ENCODE results near the gene ZNF345.

Gene ZNF345

DNA sequence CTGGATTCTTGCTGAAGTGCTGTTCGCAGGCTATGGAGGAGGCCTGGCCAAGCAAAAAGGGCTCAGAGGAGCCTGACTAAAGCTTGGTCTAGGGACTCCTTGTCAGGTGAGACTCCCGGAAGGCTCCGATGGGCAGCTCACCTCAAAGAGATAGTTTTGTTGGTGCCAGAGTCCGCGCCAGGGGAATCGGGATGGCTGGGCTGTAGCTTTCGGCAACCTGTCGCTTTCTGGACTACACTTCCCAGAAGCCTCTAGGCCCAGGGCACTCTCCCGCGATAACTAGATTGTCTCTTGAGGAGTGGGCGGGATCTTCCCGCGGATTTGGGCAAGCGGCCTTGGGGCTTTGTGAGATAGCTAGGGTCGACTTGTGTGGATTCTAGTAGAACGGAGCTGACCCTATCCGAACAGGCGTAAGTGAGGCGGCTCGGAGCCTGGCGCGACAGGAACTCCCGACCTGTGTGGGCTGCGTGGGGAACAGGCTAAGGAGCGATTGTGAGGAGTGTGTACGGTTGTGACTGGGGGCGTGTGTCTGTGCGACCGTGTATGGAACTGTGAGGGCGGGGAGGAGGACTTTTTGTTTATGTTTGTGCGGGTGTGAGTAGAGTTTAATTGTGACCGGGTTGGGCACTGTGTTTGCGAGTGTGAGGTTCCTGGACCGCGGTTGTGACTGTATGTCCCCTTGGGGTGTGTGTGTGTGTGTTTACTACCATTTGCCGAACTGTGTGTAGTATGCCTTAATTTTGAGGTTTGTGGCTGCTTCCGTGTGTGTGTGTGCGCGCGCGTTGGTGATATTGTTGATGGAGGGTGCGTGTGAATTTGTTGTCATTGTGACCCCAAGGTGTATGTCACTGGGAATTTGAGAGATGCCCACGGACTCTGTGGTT is at the start of gene ZNF345:
TSS of gene ZNF345 (plus strand) at position 318 of the 884 bp plus-strand sequence. CDS start 25,955 bp downstream, outside the sequence.
- Histone ChIP-seq H3K9me3 (ENCODE audit: control insufficient read depth in 1 of 2, low read length in 2 of 2) (peaks cover 4 to 13% of the 10 kb centered on the region in 2 donors), H3K27ac (ENCODE audit: low read depth, low read length) (peak within 1 kb of the TSS; percentile 71), H3K9ac (ENCODE audit: low read depth in 1 of 2, low read length in 2 of 2) (peak within 1 kb of the TSS; percentile 75 to 94), H3K4me1 (ENCODE audit: control insufficient read depth in 1 of 2, insufficient read depth in 2 of 2, low read length in 2 of 2) (peaks cover 15 to 16% of the 10 kb centered on the region in 2 donors), H3K4me3 (ENCODE audit: low read depth in 1 of 2, low read length in 2 of 2) (peak within 1 kb of the TSS; percentile 99 to 100), H3K36me3 (ENCODE audit: control insufficient read depth in 1 of 2, insufficient read depth in 2 of 2, low read length in 2 of 2) (peaks cover 5 to 11% of the 10 kb centered on the region in 2 donors), H3K27me3 (ENCODE audit: control insufficient read depth in 1 of 2, insufficient read depth in 2 of 2, low read length in 2 of 2) (no peaks in the 10 kb centered on the region)

- Histone ChIP-seq H3K9me3 (ENCODE audit: control insufficient read depth in 1 of 2, low read length in 2 of 2) (peaks cover 47 to 63% of the 10 kb centered on the region in 2 donors), H3K27ac (ENCODE audit: low read depth, low read length) (no peak overlapping the region), H3K36me3 (ENCODE audit: control insufficient read depth in 1 of 2, insufficient read depth in 2 of 2, low read length in 2 of 2) (peaks cover 4 to 21% of the 10 kb centered on the region in 2 donors), H3K4me3 (ENCODE audit: low read depth in 1 of 2, low read length in 2 of 2) (no peak overlapping the region), H3K9ac (ENCODE audit: low read depth in 1 of 2, low read length in 2 of 2) (no peak overlapping the region), H3K27me3 (ENCODE audit: control insufficient read depth in 1 of 2, insufficient read depth in 2 of 2, low read length in 2 of 2) (no peaks in the 10 kb centered on the region), H3K4me1 (ENCODE audit: control insufficient read depth in 1 of 2, insufficient read depth in 2 of 2, low read length in 2 of 2) (no peaks in the 10 kb centered on the region)
These were observed 45.3 kb upstream of the ZNF345 start for GRCh38 chr19:36805364-36805763.

DNA sequence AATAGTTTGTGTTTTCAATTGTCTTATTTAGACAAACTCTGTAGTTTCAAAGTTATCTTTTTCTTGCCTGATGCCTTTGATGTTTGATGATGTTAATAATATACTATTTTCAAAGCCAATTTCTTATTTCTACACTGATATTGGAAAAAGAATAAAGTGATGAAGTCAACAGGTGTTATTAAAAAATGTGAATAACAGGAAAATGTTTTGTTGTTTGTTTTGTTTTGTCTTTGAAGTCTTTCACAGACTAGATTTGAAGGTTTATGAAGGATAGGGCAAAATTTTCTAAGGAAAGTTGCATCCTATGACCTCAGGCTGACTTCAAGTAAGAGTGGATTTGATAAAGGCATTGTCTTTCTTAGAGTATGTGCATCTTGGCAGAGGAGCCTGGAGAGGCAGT is 43.6 kb upstream of the ZNF345 start:
- peaks cover 62 to 74% of the 10 kb centered on the region in 2 donors for H3K9me3 ChIP-seq (ENCODE audit: control insufficient read depth in 1 of 2, low read length in 2 of 2)
- peaks cover 4 to 17% of the 10 kb centered on the region in 2 donors for H3K36me3 ChIP-seq (ENCODE audit: control insufficient read depth in 1 of 2, insufficient read depth in 2 of 2, low read length in 2 of 2)

DNA sequence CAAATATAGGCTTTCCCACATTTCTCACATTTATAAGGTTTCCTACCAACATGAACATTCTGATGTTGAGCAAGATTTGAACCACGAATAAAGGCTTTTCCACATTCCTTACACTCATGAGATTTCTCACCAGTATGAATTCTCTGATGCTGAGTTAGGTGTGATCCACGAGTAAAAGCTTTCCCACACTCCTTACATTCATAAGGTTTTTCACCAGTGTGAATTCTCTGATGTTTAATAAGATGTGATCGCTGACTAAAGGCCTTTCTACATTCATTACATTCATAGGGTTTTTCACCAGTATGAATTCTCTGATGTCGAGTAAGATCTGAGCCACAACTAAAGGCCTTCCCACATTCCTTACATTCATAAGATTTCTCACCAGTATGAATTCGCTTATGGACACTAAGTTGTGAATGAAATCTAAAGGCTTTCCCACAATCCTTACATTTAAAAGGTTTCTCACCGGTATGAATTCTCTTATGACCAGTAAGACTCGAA is 31.5 kb upstream of the ZNF345 start:
- H3K4me3 ChIP-seq (ENCODE audit: low read depth in 1 of 2, low read length in 2 of 2) = peak overlapping the region; percentile 1 to 43
- peaks cover 89 to 93% of the 10 kb centered on the region in 2 donors for H3K9me3 ChIP-seq (ENCODE audit: control insufficient read depth in 1 of 2, low read length in 2 of 2)
- H3K4me1 ChIP-seq (ENCODE audit: control insufficient read depth in 1 of 2, insufficient read depth in 2 of 2, low read length in 2 of 2) = no peaks in the 10 kb centered on the region
- H3K9ac ChIP-seq (ENCODE audit: low read depth in 1 of 2, low read length in 2 of 2) = no peak overlapping the region
- H3K27ac ChIP-seq (ENCODE audit: low read depth, low read length) = no peak overlapping the region
- H3K36me3 ChIP-seq (ENCODE audit: control insufficient read depth in 1 of 2, insufficient read depth in 2 of 2, low read length in 2 of 2) = peaks cover 49 to 60% of the 10 kb centered on the region in 2 donors
- H3K27me3 ChIP-seq (ENCODE audit: control insufficient read depth in 1 of 2, insufficient read depth in 2 of 2, low read length in 2 of 2) = no peaks in the 10 kb centered on the region

More for the DNA sequence above, 43.6 kb upstream of the ZNF345 start:
- Histone ChIP-seq H3K4me3 (ENCODE audit: low read depth in 1 of 2, low read length in 2 of 2) (no peak overlapping the region), H3K4me1 (ENCODE audit: control insufficient read depth in 1 of 2, insufficient read depth in 2 of 2, low read length in 2 of 2) (no peaks in the 10 kb centered on the region), H3K27me3 (ENCODE audit: control insufficient read depth in 1 of 2, insufficient read depth in 2 of 2, low read length in 2 of 2) (no peaks in the 10 kb centered on the region), H3K9ac (ENCODE audit: low read depth in 1 of 2, low read length in 2 of 2) (no peak overlapping the region), H3K27ac (ENCODE audit: low read depth, low read length) (no peak overlapping the region)

DNA sequence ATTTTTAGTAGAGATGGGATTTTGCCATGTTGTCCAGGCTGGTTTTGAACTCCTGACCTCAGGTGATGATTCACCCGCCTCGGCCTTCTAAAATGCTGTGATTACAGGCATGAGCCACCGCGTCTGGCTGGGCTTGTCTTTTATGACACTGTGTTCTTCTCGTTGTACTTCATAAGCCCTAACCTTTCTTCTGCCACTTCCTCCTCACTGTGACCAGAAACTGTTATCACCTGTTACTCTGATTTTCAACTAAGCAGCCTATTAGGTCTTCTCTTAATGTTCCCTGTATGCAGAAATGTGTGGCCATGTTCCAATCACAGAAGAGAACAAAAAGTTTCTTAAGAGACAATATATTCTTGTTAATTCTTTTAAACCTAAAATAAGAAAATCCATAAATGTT is 28.9 kb upstream of the ZNF345 start:
- peaks cover 55 to 69% of the 10 kb centered on the region in 2 donors for H3K36me3 ChIP-seq (ENCODE audit: control insufficient read depth in 1 of 2, insufficient read depth in 2 of 2, low read length in 2 of 2)
- H3K4me1 ChIP-seq (ENCODE audit: control insufficient read depth in 1 of 2, insufficient read depth in 2 of 2, low read length in 2 of 2) = no peaks in the 10 kb centered on the region
- H3K9ac ChIP-seq (ENCODE audit: low read depth in 1 of 2, low read length in 2 of 2) = no peak overlapping the region
- peaks cover 87 to 88% of the 10 kb centered on the region in 2 donors for H3K9me3 ChIP-seq (ENCODE audit: control insufficient read depth in 1 of 2, low read length in 2 of 2)
- H3K27me3 ChIP-seq (ENCODE audit: control insufficient read depth in 1 of 2, insufficient read depth in 2 of 2, low read length in 2 of 2) = no peaks in the 10 kb centered on the region
- H3K4me3 ChIP-seq (ENCODE audit: low read depth in 1 of 2, low read length in 2 of 2) = peak overlapping the region in 1 of 2 donors; percentile 48
- H3K27ac ChIP-seq (ENCODE audit: low read depth, low read length) = no peak overlapping the region

- H3K4me1 ChIP-seq (ENCODE audit: control insufficient read depth in 1 of 2, insufficient read depth in 2 of 2, low read length in 2 of 2) = peaks cover 7% of the 10 kb centered on the region in 2 donors
- no peak overlapping the region for H3K9ac ChIP-seq (ENCODE audit: low read depth in 1 of 2, low read length in 2 of 2)
- H3K9me3 ChIP-seq (ENCODE audit: control insufficient read depth in 1 of 2, low read length in 2 of 2) = peaks cover 68 to 71% of the 10 kb centered on the region in 2 donors
- no peak overlapping the region for H3K27ac ChIP-seq (ENCODE audit: low read depth, low read length)
- H3K4me3 ChIP-seq (ENCODE audit: low read depth in 1 of 2, low read length in 2 of 2) = peak overlapping the region in 1 of 2 donors; percentile 2
- H3K36me3 ChIP-seq (ENCODE audit: control insufficient read depth in 1 of 2, insufficient read depth in 2 of 2, low read length in 2 of 2) = peaks cover 28 to 41% of the 10 kb centered on the region in 2 donors
- no peaks in the 10 kb centered on the region for H3K27me3 ChIP-seq (ENCODE audit: control insufficient read depth in 1 of 2, insufficient read depth in 2 of 2, low read length in 2 of 2)
These were observed 17.2 kb upstream of the ZNF345 start for GRCh38 chr19:36833430-36833829.

DNA sequence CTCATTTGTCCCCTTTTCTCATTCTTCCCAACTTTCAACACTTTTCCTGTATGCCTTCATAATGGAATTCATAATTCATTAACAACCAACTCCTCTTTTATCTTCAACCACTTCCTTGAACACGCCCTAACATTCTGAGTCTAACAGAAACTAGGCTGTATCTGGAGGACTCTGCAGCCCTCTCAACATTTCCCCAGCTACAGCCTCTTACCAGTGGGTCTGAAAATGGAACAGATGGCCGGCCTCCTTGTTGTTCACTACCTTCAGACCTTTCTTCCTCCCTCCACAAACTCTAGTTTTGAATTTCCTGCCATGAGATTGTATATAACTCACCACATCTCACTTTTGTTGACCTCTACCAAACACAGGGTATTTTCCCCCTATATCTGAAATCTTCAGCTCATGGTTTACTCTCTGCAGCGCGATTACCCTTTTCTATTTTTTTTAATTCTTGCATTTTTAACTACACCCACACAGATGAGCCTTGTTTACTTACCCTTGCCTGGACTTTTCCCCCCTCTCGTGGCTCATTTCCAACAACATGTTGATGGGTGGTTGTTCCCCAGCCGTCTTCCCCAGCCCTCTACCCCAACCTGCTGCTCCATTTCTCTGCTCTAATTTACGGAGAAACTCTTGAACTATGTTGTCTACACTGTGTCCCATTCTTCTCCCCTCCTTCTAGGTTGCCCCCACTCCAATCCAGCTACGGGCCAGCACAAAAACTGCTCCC is 13.3 kb upstream of the ZNF345 start:
- Histone ChIP-seq H3K9me3 (ENCODE audit: control insufficient read depth in 1 of 2, low read length in 2 of 2) (peaks cover 32 to 35% of the 10 kb centered on the region in 2 donors), H3K9ac (ENCODE audit: low read depth in 1 of 2, low read length in 2 of 2) (peak overlapping the region; percentile 73 to 75), H3K27ac (ENCODE audit: low read depth, low read length) (peak overlapping the region; percentile 92), H3K27me3 (ENCODE audit: control insufficient read depth in 1 of 2, insufficient read depth in 2 of 2, low read length in 2 of 2) (no peaks in the 10 kb centered on the region), H3K4me3 (ENCODE audit: low read depth in 1 of 2, low read length in 2 of 2) (peak overlapping the region; percentile 82 to 89), H3K36me3 (ENCODE audit: control insufficient read depth in 1 of 2, insufficient read depth in 2 of 2, low read length in 2 of 2) (peaks cover 20 to 24% of the 10 kb centered on the region in 2 donors), H3K4me1 (ENCODE audit: control insufficient read depth in 1 of 2, insufficient read depth in 2 of 2, low read length in 2 of 2) (peaks cover 11 to 13% of the 10 kb centered on the region in 2 donors)

GRCh38 chr19:36837906-36838783 is 12.5 kb upstream of the ZNF345 start, which contains the start of gene ZNF790:
Gene ZNF790 (minus strand): TSS chr19:36838387. CDS start chr19:36825619, 12,768 bp downstream.
- Histone ChIP-seq H3K4me3 (ENCODE audit: low read depth in 1 of 2, low read length in 2 of 2) (peak within 1 kb of the TSS; percentile 82 to 89), H3K9me3 (ENCODE audit: control insufficient read depth in 1 of 2, low read length in 2 of 2) (peaks cover 32 to 33% of the 10 kb centered on the region in 2 donors), H3K27me3 (ENCODE audit: control insufficient read depth in 1 of 2, insufficient read depth in 2 of 2, low read length in 2 of 2) (no peaks in the 10 kb centered on the region), H3K27ac (ENCODE audit: low read depth, low read length) (peak within 1 kb of the TSS; percentile 92), H3K36me3 (ENCODE audit: control insufficient read depth in 1 of 2, insufficient read depth in 2 of 2, low read length in 2 of 2) (peaks cover 15 to 25% of the 10 kb centered on the region in 2 donors), H3K9ac (ENCODE audit: low read depth in 1 of 2, low read length in 2 of 2) (peak within 1 kb of the TSS; percentile 73 to 75), H3K4me1 (ENCODE audit: control insufficient read depth in 1 of 2, insufficient read depth in 2 of 2, low read length in 2 of 2) (peaks cover 11 to 13% of the 10 kb centered on the region in 2 donors)

DNA sequence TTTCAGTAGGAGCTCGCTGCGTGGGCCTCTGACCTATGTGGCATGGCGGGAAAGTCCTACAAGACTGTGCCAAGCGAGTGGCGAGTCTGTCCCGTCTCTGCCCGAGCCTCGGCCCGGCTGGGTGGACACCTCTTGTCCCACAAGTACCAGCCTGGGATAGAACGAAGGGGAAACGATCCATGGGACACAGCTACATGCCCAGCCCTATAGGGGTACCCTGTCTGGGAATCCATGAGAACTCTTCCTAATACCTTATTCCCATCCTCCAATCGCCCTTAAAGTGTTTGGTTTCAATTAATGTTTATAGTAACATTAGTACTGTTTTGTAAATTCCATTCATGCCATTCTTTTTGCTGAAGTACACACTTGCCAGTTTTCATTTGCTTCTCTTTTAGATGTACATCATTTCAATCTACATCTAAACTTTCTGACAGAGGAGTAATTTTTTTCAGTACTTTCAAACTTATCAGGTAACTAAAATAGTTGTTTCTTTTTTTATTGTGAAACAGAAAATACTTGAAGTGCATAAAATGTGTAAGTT is 11.8 kb upstream of the ZNF345 start:
- Histone ChIP-seq H3K27me3 (ENCODE audit: control insufficient read depth in 1 of 2, insufficient read depth in 2 of 2, low read length in 2 of 2) (no peaks in the 10 kb centered on the region), H3K9me3 (ENCODE audit: control insufficient read depth in 1 of 2, low read length in 2 of 2) (peaks cover 27 to 29% of the 10 kb centered on the region in 2 donors), H3K27ac (ENCODE audit: low read depth, low read length) (peak overlapping the region; percentile 92), H3K4me3 (ENCODE audit: low read depth in 1 of 2, low read length in 2 of 2) (peak overlapping the region; percentile 82 to 89), H3K9ac (ENCODE audit: low read depth in 1 of 2, low read length in 2 of 2) (peak overlapping the region; percentile 73 to 75), H3K36me3 (ENCODE audit: control insufficient read depth in 1 of 2, insufficient read depth in 2 of 2, low read length in 2 of 2) (peaks cover 8 to 20% of the 10 kb centered on the region in 2 donors), H3K4me1 (ENCODE audit: control insufficient read depth in 1 of 2, insufficient read depth in 2 of 2, low read length in 2 of 2) (peaks cover 11 to 13% of the 10 kb centered on the region in 2 donors)

Measured in duodenal mucosa (tissue), 2 donors.